Fibroblast of the conjunctiva (primary cell): Measurements from ENCODE around the gene PFN1.
"Not testable (repeated sequence)": the region's sequence is repeated elsewhere in the genome, so short reads cannot be mapped to it uniquely, and the experiment has no call there.

Experiments used
- DNase-seq: peaks from one replicate; pipeline ENCODE4 v3.0.0-alpha.2; 2010; ENCODE audit warnings: low read depth

PFN1 gene

GRCh38 chr17:4921320-4921719 lies 27.0 kb downstream of the PFN1 start:
- DNase-seq, result no peak

DNA sequence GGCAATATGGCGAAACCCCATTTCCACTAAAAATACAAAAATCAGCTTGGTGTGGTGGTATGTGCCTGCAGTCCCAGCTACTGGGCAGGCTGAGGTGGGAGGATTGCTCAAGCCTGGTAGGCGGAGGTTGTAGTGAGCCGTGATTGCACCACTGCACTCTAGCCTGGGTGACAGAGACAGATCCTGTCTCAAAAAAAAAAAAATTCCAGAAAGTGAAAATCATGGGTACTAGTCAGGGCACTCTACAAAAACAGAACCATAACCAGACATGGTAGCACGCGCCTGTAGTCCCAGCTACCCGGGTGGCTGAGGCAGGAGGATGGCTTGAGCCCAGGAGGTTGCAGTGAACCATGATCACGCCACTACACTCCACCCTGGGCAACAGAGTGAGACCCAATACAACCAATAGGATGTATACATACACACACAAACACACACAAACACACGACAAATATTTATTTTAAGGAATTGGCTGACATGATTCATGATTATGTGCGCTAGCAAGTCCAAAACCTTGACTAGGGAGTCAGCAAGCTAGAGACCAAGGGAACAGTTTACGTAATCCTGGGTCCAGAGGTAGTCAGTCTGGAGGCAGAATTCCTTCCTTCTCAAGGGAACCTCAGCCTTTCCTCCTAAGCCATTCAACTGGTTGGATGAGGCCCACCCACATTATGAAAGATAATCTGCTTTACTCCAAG lies 27.8 kb downstream of the PFN1 start:
- no peak for DNase-seq

GRCh38 chr17:4919511-4920047 lies 28.8 kb downstream of the PFN1 start:
- no peak for DNase-seq

DNA sequence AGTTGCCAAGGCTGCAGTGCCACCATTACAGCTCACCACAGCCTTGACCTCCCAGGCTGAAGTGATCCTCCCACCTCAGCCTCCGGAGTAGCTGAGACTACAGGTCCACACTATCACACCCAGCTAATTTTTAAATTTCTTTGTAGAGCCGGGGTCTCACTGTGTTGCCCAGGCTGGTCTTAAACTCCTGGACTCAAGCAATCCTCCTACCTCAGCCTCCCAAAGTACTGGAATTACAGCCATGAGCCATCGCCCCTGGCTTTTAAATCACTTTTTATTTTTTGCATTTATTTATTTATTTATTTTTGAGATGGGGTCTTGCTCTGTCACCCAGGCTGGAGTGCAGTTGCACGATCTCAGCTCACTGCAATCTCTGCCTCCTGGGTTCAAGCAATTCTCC lies 33.8 kb downstream of the PFN1 start:
- DNase-seq, result not testable (repeated sequence)

DNA sequence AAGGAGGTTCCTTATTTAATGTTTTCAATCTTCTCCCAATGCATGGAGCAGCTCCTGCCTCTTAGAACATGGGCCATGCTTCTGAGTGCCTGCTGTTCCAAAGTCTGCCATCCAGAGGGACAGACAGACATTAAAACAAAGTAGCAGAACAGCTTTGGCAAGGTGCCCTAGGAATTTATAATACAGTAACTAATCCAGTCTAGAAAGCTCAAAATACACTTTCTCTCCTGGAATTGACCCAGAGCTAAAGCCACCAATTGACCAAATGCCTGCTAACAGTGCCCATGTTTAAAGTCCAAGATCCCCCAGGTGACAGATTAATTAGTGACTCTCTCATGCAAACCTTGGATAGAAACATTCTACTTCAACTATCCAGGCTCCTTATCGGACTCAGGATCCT lies 34.3 kb downstream of the PFN1 start:
- no peak for DNase-seq

GRCh38 chr17:4908711-4909496 lies 39.4 kb downstream of the PFN1 start:
- peak; percentile 92 for DNase-seq

GRCh38 chr17:4908301-4908700 lies 40.0 kb downstream of the PFN1 start:
- DNase-seq, result no peak

DNA sequence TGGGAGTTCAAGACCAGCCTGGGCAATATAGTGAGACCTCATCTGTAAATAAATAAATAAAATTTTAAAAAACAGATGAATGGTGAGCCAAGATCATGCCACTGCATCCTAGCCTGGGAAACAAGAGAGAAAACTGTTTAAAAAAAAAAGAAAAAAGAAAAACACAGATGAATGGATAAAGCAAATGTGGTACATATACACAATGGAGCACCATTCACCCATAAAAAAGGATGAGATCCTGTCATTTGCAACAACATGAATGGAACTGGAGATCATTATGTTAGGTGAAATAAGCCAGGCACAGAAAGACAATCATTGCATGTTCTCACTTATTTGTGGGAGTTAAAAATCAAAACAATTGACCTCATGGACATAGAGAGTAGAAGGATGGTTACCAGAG lies 41.7 kb downstream of the PFN1 start:
- DNase-seq, result not testable (repeated sequence)

DNA sequence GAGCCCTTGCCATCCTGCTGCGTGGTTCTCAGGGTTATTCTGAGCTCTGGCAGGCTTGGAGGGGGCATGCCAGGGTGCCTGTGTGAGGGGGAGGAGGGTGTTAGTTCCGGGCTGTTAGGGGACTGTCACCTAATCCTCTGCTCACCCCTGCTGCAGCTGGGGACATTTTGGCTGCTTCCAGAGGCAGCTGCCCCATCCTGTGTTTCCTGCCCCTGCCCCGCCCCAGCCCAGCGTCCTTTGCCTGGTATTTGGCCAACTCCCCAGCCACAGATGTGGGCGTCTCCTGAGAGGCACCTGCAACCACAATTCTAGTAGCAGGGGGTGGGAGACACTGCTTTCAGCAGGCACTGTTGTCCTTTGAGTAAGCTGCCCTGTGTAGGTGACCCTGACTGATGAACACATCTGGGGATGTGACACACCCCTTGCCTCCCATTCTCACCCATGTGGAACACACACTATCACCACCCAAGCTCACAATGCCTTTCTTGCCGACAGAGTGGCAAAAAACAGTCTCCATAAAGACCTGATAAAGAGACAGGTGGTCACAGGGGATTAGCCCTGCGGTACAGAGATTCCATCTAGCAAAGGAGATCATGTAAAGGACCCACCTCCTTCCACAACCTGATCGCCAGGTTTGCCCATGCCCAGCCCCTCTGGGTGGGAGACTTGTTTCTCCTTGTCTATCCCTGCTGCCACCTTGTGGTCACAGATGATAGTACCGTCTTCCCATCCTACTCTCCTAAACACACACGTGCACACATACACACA lies 45.1 kb downstream of the PFN1 start, which contains the start of gene CHRNE:
TSS of gene CHRNE (minus strand) at position 48 of the 768 bp plus-strand sequence. CDS start at position 13, 35 bp downstream.
- peak; percentile 63 for DNase-seq

GRCh38 chr17:4902540-4902939 lies 45.8 kb downstream of the PFN1 start:
- DNase-seq, result no peak

- no peak for DNase-seq
These were observed 46.5 kb downstream of the PFN1 start for GRCh38 chr17:4901648-4902344.

GRCh38 chr17:4901108-4901647 lies 47.2 kb downstream of the PFN1 start:
- no peak for DNase-seq

- DNase-seq, result no peak
These were observed 47.9 kb downstream of the PFN1 start for GRCh38 chr17:4900231-4901107.

DNA sequence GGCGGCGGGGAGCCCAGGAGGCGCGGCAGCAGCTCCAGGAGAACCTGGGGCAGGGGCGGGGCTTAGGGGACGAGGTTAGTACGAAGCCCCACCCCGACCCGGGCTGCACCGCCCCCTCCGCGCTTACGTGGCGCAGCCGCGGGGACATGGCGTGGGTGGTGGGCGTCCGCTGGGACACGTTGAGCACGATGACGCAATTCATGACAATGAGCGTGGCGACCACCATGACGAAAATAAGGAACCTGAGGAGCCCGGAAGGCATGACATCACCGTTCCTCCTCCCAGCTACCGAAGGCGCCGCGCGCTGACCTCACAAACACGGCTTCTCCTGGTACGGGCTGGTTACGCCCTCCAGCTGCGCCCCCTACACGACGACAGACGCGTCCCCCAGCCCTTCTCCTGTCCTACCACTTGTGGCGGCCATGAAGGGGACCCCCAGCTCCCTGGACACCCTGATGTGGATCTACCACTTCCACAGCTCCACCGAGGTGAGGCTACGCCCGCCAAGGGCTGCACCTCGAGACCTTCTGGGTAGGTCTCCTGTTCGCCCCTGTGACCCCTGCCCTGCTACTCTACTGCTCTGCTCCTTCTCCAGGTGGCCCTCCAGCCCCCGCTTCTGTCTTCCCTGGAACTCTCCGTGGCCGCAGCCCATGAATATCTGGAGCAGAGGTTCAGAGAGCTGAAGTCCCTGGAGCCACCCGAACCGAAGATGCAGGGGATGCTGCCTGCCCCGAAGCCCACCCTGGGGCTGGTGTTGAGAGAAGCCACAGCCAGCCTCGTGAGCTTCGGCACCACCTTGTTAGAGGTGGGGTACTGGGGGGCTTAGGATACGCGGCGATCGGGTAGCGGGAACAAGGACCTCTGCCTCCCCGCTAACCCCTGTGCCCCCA lies 48.7 kb downstream of the PFN1 start, which contains the start of gene C17orf107:
TSS of gene C17orf107 (plus strand) at position 196 of the 890 bp plus-strand sequence. CDS start at position 423, 227 bp downstream.
- DNase-seq, result peak; percentile 54

- no peak for DNase-seq
These were observed 49.4 kb downstream of the PFN1 start for GRCh38 chr17:4898927-4899326.

DNA sequence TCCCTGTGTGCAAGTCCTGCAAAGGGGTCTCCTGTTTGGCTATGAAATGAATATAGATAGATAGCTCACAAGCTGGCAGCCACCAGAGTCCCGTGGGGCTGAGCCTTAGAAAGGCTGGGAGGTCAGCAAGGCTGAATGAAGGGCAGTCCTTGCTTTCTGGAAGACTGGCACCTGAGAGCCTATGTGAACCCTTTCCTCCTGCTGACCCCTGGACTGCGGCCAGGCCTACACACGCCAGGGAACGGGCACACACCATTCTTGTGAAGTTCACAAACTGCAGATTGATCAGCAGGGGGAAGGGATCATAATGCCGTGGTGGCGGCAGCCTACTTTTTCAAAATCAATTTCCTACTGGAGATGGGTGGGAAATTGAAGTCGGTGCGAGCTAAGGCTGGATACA lies 50.0 kb downstream of the PFN1 start:
- DNase-seq, result no peak

- DNase-seq, result no peak
These were observed 50.5 kb downstream of the PFN1 start for GRCh38 chr17:4897785-4898184.

DNA sequence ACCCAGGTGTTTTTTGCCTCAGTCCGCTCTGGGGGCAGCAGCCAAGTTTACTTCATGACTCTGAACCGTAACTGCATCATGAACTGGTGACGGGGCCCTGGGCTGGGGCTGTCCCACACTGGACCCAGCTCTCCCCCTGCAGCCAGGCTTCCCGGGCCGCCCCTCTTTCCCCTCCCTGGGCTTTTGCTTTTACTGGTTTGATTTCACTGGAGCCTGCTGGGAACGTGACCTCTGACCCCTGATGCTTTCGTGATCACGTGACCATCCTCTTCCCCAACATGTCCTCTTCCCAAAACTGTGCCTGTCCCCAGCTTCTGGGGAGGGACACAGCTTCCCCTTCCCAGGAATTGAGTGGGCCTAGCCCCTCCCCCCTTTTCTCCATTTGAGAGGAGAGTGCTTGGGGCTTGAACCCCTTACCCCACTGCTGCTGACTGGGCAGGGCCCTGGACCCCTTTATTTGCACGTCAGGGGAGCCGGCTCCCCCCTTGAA lies 51.1 kb downstream of the PFN1 start:
- DNase-seq, result no peak
